ENCODE data around the gene IQCE. TPM values are rescaled to one million over a fixed set of nuclear protein-coding genes. Genes with fewer than 3 reads are reported as not detected.

The IQCE gene
- polyA plus RNA-seq, 3 donors: 1.8 to 8.4 (median 3.0) TPM

DNA sequence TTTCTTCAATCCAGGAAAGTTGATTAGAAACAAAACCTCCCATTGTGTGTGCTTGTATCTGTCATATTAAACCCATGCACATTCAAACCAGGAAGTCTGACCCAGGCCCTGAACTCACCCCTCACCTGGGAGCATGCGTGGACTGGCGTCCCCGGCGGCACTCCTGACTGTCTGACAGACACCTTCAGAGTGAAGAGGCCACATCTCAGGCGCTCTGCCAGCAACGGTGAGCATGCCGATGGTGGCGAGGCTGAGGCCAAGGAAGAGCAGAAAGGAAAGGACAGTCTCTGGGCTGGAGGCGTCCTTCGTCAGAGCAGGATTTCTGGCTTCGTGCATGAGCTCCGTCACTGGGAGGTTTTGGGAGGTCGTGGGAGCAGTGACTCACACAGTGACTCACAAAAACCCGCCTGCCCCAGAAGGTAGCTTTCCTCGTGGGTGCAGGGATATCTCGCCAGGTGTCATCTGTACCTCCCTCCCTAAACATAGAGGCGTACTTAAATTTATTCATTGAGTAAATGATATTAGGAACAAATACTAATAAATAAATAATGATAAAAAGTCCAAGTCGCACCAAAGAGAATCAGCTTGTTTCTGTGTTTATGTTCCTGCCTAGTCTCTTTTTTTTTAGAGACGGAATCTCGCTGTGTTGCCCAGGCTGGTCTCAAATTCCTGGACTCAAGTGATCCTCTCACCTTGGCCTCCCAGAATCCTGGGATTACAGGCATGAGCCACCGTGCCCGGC, 13.5 kb downstream of the IQCE start:
- Histone ChIP-seq H3K4me1 (ENCODE audit: control insufficient read depth in 1 of 2, insufficient read depth in 2 of 2, low read length in 2 of 2) (peaks cover 8 to 9% of the 10 kb centered on the region in 2 donors), H3K36me3 (replicated peaks in 1 of 2; ENCODE audit: control insufficient read depth in 1 of 2, insufficient read depth in 2 of 2, low read length in 2 of 2) (peaks cover 34 to 67% of the 10 kb centered on the region in 2 donors), H3K4me3 (replicated peaks in 1 of 3; ENCODE audit: low read depth in 2 of 3, low read length in 3 of 3) (no peak overlapping the region), H3K79me2 (ENCODE audit: insufficient read depth, low read length) (no peaks in the 10 kb centered on the region), H3K27me3 (ENCODE audit: control insufficient read depth in 2 of 2, insufficient read depth in 2 of 2, low read length in 2 of 2) (no peaks in the 10 kb centered on the region), H4K20me1 (ENCODE audit: insufficient read depth, low read length) (peaks cover 3% of the 10 kb centered on the region), H3K27ac (ENCODE audit: low read depth in 1 of 2, low read length in 2 of 2) (no peak overlapping the region), H3K9ac (ENCODE audit: insufficient read depth, low read length, poor library complexity, severe bottlenecking) (no peak overlapping the region), H3K4me2 (replicated peaks; ENCODE audit: extremely low read depth, low read length, poor library complexity, severe bottlenecking) (no peak overlapping the region), H3K9me3 (replicated peaks in 1 of 2; ENCODE audit: control insufficient read depth in 1 of 2, insufficient read depth in 1 of 2, low read length in 2 of 2) (no peaks in the 10 kb centered on the region), H2AFZ (ENCODE audit: insufficient read depth, low read depth, low read length, poor library complexity, severe bottlenecking) (no peak overlapping the region)
- WGBS (ENCODE audit: insufficient coverage): 95% methylated on average over 16 of the region's 22 CpGs
- peaks cover 0 to 4% (median 2%) of the 10 kb centered on the region in 3 donors for H3K27me3 Mint-ChIP-seq (ENCODE audit: low read depth in 3 of 3)
- H3K9me3 Mint-ChIP-seq: peaks cover 0 to 3% (median 0%) of the 10 kb centered on the region in 7 donors
- no peak for DNase-seq
- H3K4me1 Mint-ChIP-seq: peaks cover 6% of the 10 kb centered on the region
- H3K36me3 Mint-ChIP-seq: peaks cover 60 to 72% of the 10 kb centered on the region in 2 donors
- no peak overlapping the region for H3K4me3 Mint-ChIP-seq
- intact Hi-C loops (cut with micrococcal nuclease): no loop called here
- H3K27ac Mint-ChIP-seq: no peak overlapping the region
- TF ChIP-seq, protein P1, sequence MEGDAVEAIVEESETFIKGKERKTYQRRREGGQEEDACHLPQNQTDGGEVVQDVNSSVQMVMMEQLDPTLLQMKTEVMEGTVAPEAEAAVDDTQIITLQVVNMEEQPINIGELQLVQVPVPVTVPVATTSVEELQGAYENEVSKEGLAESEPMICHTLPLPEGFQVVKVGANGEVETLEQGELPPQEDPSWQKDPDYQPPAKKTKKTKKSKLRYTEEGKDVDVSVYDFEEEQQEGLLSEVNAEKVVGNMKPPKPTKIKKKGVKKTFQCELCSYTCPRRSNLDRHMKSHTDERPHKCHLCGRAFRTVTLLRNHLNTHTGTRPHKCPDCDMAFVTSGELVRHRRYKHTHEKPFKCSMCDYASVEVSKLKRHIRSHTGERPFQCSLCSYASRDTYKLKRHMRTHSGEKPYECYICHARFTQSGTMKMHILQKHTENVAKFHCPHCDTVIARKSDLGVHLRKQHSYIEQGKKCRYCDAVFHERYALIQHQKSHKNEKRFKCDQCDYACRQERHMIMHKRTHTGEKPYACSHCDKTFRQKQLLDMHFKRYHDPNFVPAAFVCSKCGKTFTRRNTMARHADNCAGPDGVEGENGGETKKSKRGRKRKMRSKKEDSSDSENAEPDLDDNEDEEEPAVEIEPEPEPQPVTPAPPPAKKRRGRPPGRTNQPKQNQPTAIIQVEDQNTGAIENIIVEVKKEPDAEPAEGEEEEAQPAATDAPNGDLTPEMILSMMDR (IDR thresholded peaks at IDR 0.05): no peak

DNA sequence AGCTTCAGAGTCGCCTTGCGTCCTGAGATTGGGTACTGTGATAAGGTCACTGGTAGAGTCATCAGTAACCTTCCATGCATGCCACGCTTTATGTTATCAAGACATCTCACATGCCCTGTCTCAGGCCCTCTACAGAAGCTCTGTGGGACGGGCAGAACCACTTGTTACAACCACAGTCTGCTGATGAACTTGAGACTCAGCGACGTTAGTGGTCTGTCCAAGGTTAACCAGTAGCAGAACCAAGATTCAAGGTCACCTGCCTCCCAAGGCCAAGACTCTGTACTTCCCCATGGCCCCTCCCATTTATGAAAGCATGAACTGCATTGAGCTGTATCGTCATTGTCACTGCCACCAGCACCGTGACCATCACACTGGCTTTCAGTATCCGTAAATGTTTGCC, 15.0 kb downstream of the IQCE start:
- Mint-ChIP-seq H3K9me3 (peaks cover 0 to 3% (median 0%) of the 10 kb centered on the region in 7 donors), H3K4me3 (no peak overlapping the region), H3K36me3 (peaks cover 68 to 78% of the 10 kb centered on the region in 2 donors), H3K27ac (peak overlapping the region in 1 of 7 donors; percentile 4), H3K27me3 (ENCODE audit: low read depth in 3 of 3) (peaks cover 0 to 4% (median 2%) of the 10 kb centered on the region in 3 donors), H3K4me1 (no peaks in the 10 kb centered on the region)
- Histone ChIP-seq H3K4me3 (replicated peaks in 1 of 3; ENCODE audit: low read depth in 2 of 3, low read length in 3 of 3) (no peak overlapping the region), H3K9me3 (replicated peaks in 1 of 2; ENCODE audit: control insufficient read depth in 1 of 2, insufficient read depth in 1 of 2, low read length in 2 of 2) (no peaks in the 10 kb centered on the region), H3K4me1 (ENCODE audit: control insufficient read depth in 1 of 2, insufficient read depth in 2 of 2, low read length in 2 of 2) (no peaks in the 10 kb centered on the region), H4K20me1 (ENCODE audit: insufficient read depth, low read length) (no peaks in the 10 kb centered on the region), H3K36me3 (replicated peaks in 1 of 2; ENCODE audit: control insufficient read depth in 1 of 2, insufficient read depth in 2 of 2, low read length in 2 of 2) (peaks cover 39 to 74% of the 10 kb centered on the region in 2 donors), H3K27ac (ENCODE audit: low read depth in 1 of 2, low read length in 2 of 2) (no peak overlapping the region), H2AFZ (ENCODE audit: insufficient read depth, low read depth, low read length, poor library complexity, severe bottlenecking) (no peak overlapping the region), H3K27me3 (ENCODE audit: control insufficient read depth in 2 of 2, insufficient read depth in 2 of 2, low read length in 2 of 2) (no peaks in the 10 kb centered on the region), H3K4me2 (replicated peaks; ENCODE audit: extremely low read depth, low read length, poor library complexity, severe bottlenecking) (no peak overlapping the region), H3K9ac (ENCODE audit: insufficient read depth, low read length, poor library complexity, severe bottlenecking) (no peak overlapping the region), H3K79me2 (ENCODE audit: insufficient read depth, low read length) (no peaks in the 10 kb centered on the region)
- TF ChIP-seq, protein P1 (IDR thresholded peaks at IDR 0.05): no peak
- no peak for DNase-seq
- intact Hi-C loops (cut with micrococcal nuclease): no loop called here
- 98% methylated on average over 5 of the region's 9 CpGs for WGBS (ENCODE audit: insufficient coverage)

All from CD14-positive monocyte (primary cell).